EH (cell line): ENCODE measurements around the gene PPP1R37.

ENCODE experiments used
- DNase-seq: peaks from one replicate; pipeline ENCODE4 v3.0.0-alpha.2; 2015; ENCODE audit warnings: low read depth

Gene PPP1R37

DNA sequence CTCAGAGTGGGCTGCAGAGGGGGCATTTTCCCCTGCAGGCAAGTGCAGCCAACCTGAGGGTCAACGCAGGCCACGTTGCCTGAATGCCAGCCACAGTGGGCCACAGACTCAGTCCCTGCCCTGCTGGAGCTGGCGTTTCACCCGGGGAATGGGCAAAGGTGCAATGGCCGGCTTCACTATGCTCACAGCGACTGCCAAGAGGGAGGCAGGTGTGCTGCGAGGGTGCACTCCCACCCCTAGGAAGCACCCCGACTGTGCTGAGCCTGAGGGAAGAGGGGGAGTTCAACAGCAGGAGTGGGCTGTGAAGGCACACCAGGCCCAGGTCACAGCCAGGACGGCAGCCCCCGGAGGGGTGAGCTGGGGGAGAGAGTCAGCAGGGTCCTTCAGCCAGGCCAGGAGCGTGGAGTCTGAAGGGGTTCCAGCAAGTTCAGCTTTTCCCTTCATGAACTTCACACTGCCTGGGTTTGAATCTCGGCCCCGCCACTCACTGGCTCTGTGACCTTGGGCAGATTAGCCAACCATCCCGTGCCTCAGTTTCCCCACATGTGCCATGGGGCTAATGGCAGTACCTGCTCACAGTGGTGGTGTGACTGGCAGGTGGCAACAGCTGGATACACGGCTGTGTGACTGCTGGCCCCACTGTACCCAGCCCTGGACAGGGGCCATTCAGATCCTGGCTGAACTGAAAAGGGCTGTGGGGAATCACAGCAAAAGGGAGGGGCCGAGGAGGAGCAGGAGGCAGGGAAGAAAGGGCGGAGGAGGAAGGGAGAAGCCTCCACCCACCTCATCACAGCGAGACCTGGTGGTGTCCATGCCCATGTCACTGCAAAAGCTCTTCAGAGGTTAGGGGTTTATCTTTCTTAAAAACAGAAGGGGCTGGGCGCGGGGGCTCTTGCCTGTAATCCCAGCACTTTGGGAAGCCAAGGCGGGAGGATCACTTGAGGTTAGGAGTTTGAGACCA lies 77.4 kb downstream of the PPP1R37 start:
- no peak for DNase-seq

DNA sequence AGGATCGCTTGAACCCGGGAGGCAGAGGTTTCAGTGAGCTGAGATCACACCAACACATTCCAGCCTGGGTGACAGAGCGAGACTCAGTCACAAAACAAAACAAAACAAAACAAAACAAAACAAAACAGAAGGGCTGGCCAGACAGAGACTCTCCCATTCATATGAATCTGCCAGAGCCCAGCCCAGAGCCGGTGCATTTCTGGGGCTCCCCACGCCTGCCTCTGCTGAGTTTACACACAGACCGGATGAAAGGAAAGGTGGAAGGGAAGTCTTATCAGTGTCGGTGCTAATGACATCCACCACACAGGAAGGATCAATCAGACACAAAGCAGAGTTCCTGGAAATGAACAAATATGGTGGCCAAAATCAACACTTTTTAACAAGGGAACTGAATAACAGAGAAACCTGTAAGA lies 78.2 kb downstream of the PPP1R37 start:
- no peak for DNase-seq

DNA sequence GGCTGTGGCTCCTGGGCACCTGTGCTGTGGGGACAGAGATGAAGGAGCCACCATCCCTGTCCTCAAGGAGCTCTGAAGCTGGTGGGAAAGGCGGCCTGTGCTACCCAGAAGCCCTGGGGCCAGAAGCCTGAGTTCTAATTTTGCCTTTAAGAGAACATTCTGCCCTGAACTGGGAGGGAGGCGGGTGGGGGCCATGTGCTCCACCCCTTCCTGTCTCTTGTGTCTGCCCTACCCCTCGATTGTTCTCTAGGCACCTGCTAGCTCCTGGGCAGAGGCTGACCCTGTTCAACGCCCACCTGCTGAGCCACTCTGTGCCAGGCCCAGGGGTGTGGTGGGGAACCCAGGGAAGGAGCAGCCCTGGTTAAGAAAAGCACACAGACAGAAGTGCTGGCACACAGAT lies 79.2 kb downstream of the PPP1R37 start:
- DNase-seq, result no peak

DNA sequence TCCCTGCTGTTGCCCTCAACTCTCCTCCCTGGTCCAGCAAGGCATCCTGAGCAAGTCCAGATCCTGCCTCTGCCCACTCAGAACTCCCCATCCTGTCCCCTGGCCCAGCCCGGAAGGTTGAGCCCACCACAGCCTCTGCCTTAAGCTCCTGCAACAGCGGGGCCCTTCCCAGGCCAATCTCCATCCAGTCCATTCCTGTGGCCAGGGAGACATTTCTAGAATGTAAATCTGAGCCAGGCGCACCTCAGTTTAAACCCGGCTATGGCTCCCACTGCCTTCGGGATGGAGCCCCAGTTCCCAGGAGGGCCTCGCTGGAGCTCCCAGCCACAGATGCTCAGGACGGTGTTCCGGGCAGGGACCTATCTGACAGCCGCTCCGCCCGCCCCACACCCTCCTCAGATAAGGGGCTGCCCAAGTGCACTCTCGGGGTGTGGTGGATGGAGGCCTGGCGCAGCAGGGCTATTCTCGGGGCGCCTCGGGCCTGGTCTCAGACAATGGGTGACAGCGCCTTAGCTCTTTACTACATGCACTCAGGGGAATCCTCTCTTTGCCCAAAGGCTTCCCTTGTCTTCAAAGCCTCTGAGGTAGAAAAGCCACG lies 79.7 kb downstream of the PPP1R37 start:
- no peak for DNase-seq

DNA sequence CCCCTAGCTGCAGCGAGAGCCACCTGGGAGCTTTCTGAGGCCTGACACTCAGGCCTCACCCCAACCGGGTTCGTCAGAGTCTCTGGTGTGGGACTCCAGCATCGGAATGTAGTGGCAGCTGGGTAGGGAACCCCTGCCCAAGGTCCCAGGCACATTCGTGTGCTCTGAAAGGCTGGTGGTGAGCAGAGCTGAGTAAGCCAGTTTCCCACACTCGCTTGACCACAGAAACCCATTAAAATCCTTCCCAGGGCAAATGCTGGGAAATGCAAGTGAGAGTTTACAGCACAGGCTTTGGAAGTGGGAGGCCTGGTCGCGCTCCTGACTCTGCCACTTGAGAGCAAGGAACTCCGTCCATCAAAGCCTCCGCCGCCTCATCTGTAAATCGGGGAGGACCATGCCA lies 80.8 kb downstream of the PPP1R37 start:
- peak; percentile 86 for DNase-seq

DNA sequence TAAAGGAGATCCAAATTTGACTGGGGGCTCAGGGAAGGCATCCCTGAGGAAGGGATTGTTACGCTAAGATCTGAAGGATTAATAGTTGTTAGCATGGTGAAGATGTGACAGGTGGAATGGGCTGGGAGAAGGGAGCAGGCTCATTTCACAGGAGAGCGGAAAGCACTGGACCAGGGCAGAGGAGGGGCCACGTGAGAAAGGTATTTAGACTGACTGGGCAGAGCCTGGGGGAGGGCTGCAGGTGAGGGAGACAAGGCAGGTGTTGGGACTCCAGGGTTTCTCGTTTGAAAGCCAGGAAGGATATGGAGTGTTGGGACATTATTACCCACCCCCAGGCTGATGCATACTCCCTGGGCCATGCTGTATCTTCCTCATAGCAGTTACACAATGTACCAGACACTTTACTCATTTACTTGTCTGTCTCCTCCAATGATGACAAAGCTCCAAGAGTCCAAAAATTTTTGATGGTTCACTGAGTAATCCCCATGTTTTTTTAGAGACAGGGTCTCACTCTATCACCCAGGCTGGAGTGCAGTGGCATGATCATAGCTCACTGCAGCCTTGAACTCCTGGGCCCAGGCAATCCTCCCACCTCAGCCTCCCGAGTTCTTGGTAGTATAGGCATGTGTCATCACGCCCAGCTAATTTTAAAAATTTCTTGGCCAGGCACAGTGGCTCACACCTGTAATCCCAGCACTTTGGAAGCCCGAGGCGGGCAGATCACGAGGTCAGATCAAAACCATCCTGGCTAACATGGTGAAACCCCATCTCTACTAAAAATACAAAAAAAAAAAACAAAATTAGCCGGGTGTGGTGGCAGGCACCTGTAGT lies 82.8 kb downstream of the PPP1R37 start:
- no peak for DNase-seq

DNA sequence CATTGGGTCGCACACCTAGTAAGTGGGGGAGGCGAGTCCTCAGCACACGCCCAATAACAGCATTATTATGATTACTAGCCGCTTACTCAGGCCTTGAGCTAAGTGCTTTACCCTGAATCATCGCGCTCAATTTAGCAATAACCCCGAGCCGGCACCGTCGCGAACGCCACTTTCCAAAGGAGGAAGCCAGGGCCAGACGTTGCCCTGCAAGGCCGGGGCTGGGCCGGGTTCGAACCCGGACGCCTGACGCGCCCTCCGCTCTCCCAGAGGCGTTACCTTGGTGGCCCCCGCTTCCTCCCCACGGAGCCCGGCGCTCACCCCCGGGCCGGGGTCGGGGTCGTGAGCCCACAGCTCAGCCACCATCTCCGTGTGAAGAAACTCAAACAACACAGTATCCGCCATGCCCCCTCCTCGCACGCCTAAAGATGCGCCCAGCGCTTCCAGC lies 84.9 kb downstream of the PPP1R37 start, which contains the start of gene TRAPPC6A:
Gene TRAPPC6A, minus strand, starts transcription at position 421 of the 445 bp plus-strand sequence. Its CDS starts 19 bp downstream, at position 402.
- peak; percentile 65 for DNase-seq

DNA sequence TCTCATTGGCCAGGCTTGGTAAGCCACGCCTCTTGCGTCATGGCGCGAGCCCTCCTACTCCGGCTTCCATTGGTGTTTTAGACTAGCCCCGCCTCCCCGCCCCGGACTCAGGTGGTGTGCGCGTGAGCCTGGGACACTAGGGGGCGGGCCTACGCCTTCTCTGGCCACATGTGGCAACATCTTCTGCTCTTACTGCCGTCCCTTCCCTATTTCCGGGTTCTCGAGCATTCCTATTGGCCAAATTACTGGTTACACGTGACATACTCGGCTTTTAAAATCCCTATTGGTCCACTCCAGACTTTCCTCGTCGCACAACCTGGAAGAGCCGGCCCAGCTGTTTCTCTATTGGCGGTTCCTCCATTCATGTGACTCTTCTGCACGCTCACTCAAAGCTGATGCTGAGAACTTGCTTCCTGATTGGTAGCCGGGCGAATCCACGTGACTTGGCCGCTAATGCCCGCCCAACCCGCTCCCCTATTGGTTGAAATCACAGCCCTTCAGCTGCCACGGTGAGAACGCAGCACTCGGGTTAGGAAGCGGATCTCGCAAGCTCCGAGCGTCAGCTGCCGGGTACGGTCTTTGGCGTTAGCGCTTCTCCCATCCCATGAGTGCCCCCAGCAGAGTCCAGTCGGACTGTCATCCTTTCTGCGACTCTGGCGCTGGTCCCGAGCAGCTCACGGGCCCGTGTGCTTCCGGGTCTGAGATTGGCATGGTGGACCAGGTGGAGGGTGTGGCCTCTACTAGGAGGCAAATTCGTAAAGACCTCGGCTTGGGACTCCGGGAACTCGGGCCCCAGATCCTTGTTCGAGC lies 85.5 kb downstream of the PPP1R37 start, which contains the start of gene BLOC1S3:
Gene BLOC1S3, plus strand, starts transcription at position 523 of the 810 bp plus-strand sequence. CDS start 513 bp downstream, outside the sequence.
- DNase-seq, result peak; percentile 100

DNA sequence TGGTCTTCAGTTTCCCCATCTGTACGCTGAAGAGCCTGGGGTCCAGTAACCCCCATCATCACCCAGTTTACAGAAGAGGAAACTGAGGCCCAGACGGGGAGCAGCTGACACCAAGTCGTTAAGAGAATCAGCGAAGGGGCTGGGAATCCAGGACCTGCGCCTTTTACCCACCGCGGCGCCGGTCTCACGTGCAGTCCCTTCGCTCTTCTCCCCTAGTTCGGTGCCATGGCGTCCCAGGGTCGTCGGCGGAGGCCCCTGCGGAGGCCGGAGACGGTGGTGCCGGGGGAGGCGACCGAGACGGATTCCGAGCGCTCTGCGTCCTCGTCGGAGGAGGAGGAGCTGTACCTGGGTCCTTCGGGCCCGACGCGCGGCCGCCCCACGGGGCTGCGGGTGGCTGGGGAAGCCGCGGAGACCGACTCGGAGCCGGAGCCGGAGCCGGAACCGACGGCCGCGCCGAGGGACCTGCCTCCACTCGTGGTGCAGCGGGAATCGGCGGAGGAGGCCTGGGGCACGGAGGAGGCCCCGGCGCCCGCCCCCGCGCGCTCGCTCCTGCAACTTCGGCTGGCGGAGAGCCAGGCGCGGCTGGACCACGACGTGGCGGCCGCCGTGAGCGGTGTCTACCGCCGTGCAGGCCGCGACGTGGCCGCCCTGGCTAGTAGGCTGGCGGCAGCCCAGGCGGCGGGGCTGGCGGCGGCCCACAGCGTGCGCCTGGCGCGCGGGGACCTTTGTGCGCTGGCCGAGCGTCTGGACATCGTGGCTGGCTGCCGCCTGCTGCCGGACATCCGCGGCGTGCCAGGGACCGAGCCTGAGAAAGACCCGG lies 86.3 kb downstream of the PPP1R37 start:
- DNase-seq, result peak; percentile 50

DNA sequence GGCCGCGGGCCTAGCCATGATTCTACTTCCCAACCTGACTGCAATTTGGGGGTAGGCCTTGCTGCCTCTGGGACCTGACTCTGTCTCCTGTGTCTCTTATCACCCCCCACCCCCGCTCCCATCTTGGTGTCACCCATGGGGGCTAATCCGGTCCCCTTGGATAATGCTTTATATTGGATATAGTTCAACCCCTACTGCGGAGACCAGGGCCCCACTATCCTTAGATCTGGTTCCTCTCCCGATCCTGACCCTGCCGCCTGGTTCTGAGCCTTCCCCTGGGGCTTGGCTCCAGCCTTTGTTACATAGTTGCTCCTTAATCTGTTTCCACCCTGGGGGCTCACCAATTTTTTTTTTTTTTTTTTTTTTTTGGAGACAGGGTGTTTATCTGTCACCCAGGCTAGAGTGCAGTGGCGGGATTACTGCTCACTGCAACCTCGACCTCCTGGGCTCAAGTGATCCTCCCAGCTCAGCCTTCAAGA lies 87.0 kb downstream of the PPP1R37 start:
- DNase-seq, result no peak

DNA sequence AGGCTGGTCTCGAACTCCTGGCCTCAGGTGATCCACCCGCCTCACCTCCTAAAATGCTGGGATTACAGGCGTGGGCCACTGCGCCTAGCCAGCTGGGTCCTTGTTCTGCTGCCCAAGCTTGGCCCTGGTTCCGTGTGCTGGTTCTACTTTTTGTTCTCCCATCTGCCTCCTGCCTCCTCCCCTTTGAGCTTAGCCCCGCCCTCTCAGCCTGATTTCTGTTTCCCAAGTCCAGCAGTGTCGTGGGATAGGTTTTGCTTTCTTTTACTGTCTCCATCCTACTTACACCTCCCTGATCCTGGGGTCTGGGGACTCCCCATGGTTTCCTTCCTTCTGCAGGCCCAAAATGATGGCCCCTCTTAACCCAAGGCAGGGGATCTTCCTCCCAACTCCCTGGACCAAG lies 88.0 kb downstream of the PPP1R37 start:
- no peak for DNase-seq

DNA sequence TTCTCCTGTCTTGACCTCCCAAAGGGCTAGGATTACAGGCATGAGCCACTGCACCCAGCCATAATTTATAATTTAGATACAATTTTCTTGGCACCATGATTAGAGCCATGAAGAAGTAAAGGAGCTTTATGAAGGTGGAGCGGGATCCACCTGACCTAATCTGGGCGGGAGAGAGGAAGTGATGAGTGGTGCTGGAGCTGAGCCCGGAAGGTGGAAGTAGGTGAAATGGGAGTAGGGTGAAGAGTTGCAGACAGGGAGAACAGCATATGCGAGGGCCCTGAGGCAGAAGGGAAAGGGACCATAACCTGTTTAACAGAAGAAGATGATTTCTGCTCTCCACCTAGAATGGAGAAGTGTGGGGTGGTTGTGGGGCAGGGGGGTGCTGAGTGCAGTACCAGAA lies 89.8 kb downstream of the PPP1R37 start:
- no peak for DNase-seq

DNA sequence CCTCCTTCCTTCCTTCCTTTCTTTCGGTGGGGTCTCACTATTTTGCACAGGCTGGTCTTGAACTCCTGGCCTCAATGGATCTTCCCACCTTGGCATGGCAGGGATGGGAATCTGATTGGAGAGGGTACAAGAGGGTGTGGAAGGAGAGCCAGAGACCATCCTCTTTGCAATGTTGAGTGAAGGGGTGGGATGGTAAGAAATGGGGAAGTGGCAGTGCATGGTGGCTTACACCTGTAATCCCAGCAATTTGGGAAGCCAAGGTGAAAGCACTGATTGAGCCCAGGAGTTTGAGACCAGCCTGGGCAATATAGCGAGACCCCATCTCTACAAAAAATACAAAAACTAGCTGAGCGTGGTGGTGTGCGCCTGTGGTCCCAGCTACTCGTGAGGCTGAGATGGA lies 91.1 kb downstream of the PPP1R37 start:
- no peak for DNase-seq

DNA sequence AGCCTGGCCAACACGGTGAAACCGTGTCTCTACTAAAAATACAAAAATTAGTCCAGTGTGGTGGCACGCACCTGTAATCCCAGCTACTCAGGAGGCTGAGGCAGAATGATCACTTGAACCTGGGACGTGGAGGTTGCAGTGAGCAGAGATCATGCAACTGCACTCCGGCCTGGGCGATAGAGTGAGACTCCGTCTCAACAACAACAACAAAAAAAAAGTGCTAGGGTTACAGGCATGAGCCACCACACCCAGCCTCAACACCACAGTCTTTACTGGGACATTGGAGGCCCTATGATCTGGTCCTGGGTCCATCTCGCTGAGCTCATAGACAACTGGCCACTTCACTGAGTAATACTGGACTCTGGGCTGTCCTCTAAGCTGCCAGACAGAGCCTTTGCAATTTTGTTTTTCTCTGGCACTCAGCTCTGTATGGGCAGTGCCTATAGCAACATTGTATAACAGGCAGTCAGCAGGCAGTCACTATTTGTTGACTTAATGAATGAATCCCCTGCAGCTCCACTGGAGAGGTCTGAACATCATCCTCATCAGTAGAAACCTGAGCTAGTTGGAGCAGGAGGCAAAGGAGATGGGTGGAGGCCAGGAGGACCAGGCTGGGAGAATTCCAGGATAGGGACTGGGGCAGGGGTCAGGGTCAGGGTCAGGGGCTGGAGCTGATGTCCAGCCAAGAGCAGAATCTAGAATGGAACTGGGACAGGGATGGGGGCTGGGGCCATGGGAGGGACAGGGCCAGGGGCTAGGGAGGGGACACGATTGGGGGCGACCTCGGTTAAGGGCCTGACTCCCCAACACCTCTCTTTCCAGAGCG lies 93.7 kb downstream of the PPP1R37 start:
- DNase-seq, result peak; percentile 34

DNA sequence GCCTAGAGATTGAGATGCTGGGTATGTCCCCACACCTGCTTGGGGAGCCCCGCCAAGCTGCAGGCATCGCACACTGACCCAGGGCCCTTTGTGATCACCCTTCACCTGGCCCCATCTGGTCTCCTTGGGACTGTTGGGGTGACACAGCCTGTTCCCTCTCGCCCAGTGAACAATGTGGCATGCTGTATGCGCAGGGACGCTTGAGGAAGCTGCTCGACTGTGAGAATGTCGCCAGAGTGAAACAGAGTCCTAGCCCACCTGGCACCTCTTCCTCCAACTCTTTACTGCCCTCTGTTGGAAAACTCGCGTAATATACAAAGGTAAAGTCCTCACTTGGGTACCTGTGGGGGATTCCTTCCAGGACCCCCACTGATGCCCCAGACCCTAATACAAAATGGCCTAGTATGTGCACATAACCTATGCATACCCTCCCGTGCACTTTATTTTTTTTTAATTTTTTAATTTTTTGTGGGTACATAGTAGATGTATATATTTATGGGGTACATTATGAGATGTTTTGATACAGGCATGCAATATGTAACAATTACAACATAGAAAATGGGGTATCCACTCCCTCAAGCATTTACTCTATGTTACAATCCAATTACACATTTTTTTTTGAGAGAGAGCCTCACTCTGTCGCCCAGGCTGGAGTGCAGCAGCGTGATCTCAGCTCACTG lies 94.6 kb downstream of the PPP1R37 start:
- no peak for DNase-seq

DNA sequence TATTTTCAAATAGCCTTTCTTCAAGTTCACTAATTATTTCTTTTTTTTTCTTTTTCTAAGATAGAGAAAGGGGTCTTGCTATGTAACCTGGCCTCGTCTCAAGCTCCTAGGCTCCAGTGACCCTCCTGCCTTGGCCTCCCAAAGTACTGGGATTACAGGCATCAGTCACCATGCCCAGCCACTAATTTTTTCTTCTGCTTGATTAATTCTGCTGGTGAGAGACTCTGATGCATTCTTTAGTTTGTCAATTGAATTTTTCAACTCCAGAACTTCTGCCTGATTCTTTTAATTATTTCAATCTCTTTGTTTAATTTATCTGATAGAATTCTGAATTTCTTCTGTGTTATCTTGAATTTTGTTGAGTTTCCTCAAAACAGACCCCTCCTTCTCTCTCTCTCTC lies 97.0 kb downstream of the PPP1R37 start:
- no peak for DNase-seq

DNA sequence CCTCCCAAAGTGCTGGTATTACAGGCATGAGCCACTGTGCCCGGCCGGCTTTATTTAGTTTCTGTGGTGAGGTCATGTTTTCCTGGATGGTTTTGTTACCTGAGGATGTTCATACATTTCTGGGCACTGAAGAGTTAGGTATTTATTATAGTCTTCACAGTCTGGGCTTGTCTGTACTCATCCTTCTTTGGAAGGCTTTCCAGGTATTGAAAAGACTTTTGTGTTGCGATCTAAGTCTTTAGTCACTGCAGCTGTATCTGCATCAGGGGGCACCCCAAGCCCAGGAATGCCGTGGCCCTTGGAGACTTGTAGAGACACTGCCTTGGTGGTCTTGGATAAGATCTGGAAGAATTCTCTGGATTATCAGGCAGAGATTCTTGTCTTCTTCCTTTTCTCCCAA lies 98.4 kb downstream of the PPP1R37 start:
- DNase-seq, result no peak

DNA sequence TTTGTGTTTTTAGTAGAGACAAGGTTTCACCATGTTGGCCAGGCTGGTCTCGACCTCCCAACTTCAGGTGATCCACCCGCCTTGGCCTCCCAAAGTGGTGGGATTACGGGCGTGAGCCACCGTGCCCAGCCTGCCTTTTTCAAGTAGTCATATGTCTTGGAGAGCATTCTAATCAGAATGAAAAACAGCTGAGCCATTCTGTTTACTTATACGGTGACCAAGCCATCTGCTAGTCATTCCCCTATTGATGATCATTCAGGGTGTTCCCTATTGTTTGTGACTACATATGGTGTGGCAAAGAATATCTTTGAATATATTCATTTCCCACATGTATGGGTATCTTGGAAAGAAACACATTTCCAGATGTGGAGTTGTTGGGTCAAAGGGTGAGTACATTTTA lies 102.8 kb downstream of the PPP1R37 start:
- DNase-seq, result peak; percentile 54
